ENCODE data around the gene CCDC97. TPM values are rescaled to one million over a fixed set of nuclear protein-coding genes. Genes with fewer than 3 reads are reported as not detected.

CCDC97 gene
- polyA plus RNA-seq, 1 of the 3 experiments (the other 2 are of a cell fraction) = 9.6 TPM

DNA sequence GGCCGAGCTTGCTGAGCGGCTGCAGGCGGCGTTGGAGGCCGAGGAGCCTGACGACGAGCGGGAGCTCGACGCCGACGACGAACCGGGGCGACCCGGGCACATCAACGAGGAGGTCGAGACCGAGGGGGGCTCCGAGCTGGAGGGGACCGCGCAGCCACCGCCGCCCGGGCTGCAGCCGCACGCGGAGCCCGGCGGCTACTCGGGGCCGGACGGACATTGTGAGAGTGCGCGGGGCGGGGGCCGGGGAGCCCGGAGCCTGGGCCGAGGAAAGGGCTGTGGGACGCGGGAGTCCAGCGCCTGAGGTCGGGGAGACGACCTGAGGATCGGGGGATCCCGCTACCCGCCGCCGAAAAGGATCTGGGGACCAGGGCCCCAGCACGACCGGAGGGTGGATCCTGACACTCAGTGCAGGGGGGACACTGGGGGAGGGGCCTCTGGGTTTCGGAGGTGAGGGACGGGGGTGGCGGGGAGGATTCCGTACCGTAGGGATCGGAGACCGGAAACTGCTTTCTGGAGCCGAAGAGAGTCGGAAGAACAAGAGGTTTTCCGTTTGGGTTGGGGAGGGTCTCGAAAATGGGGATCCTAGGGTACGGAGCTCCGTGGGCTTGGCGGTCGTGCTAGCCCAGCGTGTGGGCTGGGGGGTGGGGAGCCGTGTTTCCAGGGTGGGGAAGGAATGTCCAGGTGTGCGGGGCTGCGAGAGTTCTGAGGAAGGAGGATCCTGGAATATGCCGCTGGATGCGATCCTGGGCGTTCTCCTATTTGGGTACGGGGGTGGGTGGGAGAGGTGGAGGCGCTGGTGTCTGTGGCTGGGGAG, 45.2 kb upstream of the CCDC97 start (continued):
- TF ChIP-seq RXRA (IDR thresholded peaks at IDR 0.05; ENCODE audit: borderline replicate concordance, low read depth) = no peak
- TF ChIP-seq TAF1 (IDR thresholded peaks at IDR 0.05; ENCODE audit: borderline replicate concordance, low read depth, low read length) = peak; percentile 7; the same call in 1 of the 2 replicates
- TF ChIP-seq, protein P1, sequence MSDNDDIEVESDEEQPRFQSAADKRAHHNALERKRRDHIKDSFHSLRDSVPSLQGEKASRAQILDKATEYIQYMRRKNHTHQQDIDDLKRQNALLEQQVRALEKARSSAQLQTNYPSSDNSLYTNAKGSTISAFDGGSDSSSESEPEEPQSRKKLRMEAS (IDR thresholded peaks at IDR 0.05; ENCODE audit: low read depth) = no peak
- TF ChIP-seq FOXM1 (IDR thresholded peaks at IDR 0.05; ENCODE audit: low read depth) = no peak
- TF ChIP-seq, protein P2, sequence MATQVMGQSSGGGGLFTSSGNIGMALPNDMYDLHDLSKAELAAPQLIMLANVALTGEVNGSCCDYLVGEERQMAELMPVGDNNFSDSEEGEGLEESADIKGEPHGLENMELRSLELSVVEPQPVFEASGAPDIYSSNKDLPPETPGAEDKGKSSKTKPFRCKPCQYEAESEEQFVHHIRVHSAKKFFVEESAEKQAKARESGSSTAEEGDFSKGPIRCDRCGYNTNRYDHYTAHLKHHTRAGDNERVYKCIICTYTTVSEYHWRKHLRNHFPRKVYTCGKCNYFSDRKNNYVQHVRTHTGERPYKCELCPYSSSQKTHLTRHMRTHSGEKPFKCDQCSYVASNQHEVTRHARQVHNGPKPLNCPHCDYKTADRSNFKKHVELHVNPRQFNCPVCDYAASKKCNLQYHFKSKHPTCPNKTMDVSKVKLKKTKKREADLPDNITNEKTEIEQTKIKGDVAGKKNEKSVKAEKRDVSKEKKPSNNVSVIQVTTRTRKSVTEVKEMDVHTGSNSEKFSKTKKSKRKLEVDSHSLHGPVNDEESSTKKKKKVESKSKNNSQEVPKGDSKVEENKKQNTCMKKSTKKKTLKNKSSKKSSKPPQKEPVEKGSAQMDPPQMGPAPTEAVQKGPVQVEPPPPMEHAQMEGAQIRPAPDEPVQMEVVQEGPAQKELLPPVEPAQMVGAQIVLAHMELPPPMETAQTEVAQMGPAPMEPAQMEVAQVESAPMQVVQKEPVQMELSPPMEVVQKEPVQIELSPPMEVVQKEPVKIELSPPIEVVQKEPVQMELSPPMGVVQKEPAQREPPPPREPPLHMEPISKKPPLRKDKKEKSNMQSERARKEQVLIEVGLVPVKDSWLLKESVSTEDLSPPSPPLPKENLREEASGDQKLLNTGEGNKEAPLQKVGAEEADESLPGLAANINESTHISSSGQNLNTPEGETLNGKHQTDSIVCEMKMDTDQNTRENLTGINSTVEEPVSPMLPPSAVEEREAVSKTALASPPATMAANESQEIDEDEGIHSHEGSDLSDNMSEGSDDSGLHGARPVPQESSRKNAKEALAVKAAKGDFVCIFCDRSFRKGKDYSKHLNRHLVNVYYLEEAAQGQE (IDR thresholded peaks at IDR 0.05; ENCODE audit: low read depth, low read length) = peak; percentile 21; the same call in 1 of the 2 replicates
- TF ChIP-seq EZH2phosphoT487 (IDR thresholded peaks at IDR 0.05; ENCODE audit: borderline replicate concordance, low read depth) = no peak
- no peak for TF ChIP-seq FOSL2 (IDR thresholded peaks at IDR 0.05; ENCODE audit: borderline replicate concordance, low read depth)
- TF ChIP-seq POLR2AphosphoS5 (IDR thresholded peaks at IDR 0.05; ENCODE audit: low read depth, low read length) = no peak
- no peak for TF ChIP-seq TCF12 (IDR thresholded peaks at IDR 0.05)

DNA sequence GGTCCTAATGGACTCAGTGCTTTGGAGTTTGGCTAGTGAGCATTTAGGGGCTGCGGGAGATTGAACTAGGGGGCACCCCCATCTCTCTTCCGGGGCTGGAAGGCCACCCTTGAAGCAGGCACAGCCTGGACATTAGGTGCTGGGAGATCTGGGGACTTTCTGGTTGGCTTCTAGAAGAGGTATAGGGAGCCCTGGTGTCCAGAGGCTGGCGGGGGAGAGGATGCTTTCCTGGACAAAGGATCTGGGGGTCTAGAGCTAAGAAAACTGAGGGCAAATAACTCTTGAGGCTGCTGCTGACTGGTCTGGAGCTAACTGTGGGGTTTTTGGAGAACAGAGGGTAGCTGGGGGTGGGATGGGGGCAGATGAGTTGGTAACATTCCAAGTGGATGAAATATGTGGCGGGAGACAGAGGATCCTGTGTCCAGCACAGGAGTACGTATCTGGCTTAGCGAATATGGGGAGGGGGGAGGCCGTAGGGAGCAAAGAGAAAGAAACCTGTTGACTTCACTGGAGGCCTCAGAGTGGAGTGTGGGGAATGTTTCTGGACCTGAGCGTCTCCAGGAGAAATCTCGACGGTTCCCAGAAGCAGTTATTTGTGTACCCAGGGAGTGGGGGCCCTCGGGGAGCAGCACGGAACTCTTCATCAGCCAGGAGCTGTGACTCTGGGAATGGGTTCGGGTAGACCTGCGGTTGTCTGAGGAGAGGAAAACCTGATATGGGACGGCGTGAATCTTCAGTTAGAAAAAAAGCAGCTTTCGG, 44.4 kb upstream of the CCDC97 start:
- 23% methylated on average over 17 of the region's 17 CpGs for WGBS (ENCODE audit: low lambda C conversion rate)
- Histone ChIP-seq H3K79me2 (ENCODE audit: insufficient read depth) (peaks cover 61% of the 10 kb centered on the region), H3K9me2 (no peaks in the 10 kb centered on the region), H3K27me3 (ENCODE audit: insufficient read depth) (no peaks in the 10 kb centered on the region), H4K20me1 (ENCODE audit: insufficient read depth) (peaks cover 20% of the 10 kb centered on the region), H2AFZ (ENCODE audit: low read depth) (no peak overlapping the region), H3K36me3 (replicated peaks in 1 of 2; ENCODE audit: control insufficient read depth in 1 of 2, insufficient read depth in 2 of 2, low read length in 1 of 2) (peaks cover 27 to 44% of the 10 kb centered on the region in 2 experiments), H3K4me2 (peak overlapping the region; percentile 92), H3K4me1 (ENCODE audit: control insufficient read depth in 1 of 2, insufficient read depth in 2 of 2, low read depth in 1 of 2, low read length in 1 of 2) (peaks cover 11 to 12% of the 10 kb centered on the region in 2 experiments; a peak in 2 of 4 replicates), H3F3A (replicated peaks; ENCODE audit: insufficient read depth) (peaks cover 27% of the 10 kb centered on the region), H3K9me3 (no peaks in the 10 kb centered on the region), H3K27ac (ENCODE audit: low read depth in 2 of 2, low read length in 1 of 2) (peak overlapping the region; percentile 92 to 93), H3K9ac (peak overlapping the region; percentile 99), H3K4me3 (ENCODE audit: low read depth in 2 of 2, low read length in 1 of 2) (peak overlapping the region; percentile 83 to 86)
- TF ChIP-seq RAD21 (IDR thresholded peaks at IDR 0.05; ENCODE audit: low read length) (no peak), POLR2AphosphoS5 (IDR thresholded peaks at IDR 0.05; ENCODE audit: low read depth, low read length) (peak; percentile 35; the same call in 1 of the 2 replicates)
- DNase-seq = peak; percentile 27
- ChIA-PET POLR2A (interaction anchor here (2.0 kb wide), 1 partner anchor 43 kb away, joined by 6 read pairs; no protein-coding TSS in a partner anchor), CTCF (interaction anchor here (0.8 to 4.1 kb wide), 4 partner anchors 15 to 61 kb away, joined by 3 to 18 read pairs (median 6); no protein-coding TSS in a partner anchor)

Measured in SK-N-SH (cell line).